ENCODE data around the gene ABL2.
"Not testable (repeated sequence)": the region's sequence is repeated elsewhere in the genome, so short reads cannot be mapped to it uniquely, and the experiment has no call there.

ABL2 gene

GRCh38 chr1:179208681-179209477 is 20.6 kb downstream of the ABL2 start:
- no peak for FAIRE-seq
- no peak for DNase-seq (ENCODE audit: insufficient read length)
- no peak for TF ChIP-seq POLR2A (IDR thresholded peaks at IDR 0.05; ENCODE audit: low read depth, low read length)
- TF ChIP-seq POLR2AphosphoS5 (IDR thresholded peaks at IDR 0.05; ENCODE audit: low read depth, low read length) = no peak
- no peak for TF ChIP-seq TAF1 (IDR thresholded peaks at IDR 0.05; ENCODE audit: borderline replicate concordance, low read depth, low read length)

- no peak for TF ChIP-seq TAF1 (IDR thresholded peaks at IDR 0.05; ENCODE audit: borderline replicate concordance, low read depth, low read length)
- TF ChIP-seq POLR2AphosphoS5 (IDR thresholded peaks at IDR 0.05; ENCODE audit: low read depth, low read length) = no peak
- TF ChIP-seq POLR2A (IDR thresholded peaks at IDR 0.05; ENCODE audit: low read depth, low read length) = no peak
- no peak for DNase-seq (ENCODE audit: insufficient read length)
- FAIRE-seq = no peak
These were observed 22.7 kb downstream of the ABL2 start for GRCh38 chr1:179206812-179207211.

- DNase-seq (ENCODE audit: insufficient read length) (no peak), FAIRE-seq (no peak)
- no peak for TF ChIP-seq TAF1 (IDR thresholded peaks at IDR 0.05; ENCODE audit: borderline replicate concordance, low read depth, low read length)
- no peak for TF ChIP-seq POLR2A (IDR thresholded peaks at IDR 0.05; ENCODE audit: low read depth, low read length)
- no peak for TF ChIP-seq POLR2AphosphoS5 (IDR thresholded peaks at IDR 0.05; ENCODE audit: low read depth, low read length)
These were observed 24.2 kb downstream of the ABL2 start for GRCh38 chr1:179205284-179205683.

- no peak for FAIRE-seq
- TF ChIP-seq TAF1 (IDR thresholded peaks at IDR 0.05; ENCODE audit: borderline replicate concordance, low read depth, low read length) = no peak
- TF ChIP-seq POLR2A (IDR thresholded peaks at IDR 0.05; ENCODE audit: low read depth, low read length) = no peak
- TF ChIP-seq POLR2AphosphoS5 (IDR thresholded peaks at IDR 0.05; ENCODE audit: low read depth, low read length) = no peak
- no peak for DNase-seq (ENCODE audit: insufficient read length)
These were observed 27.3 kb downstream of the ABL2 start for GRCh38 chr1:179202161-179202560.

- FAIRE-seq (no peak), DNase-seq (ENCODE audit: insufficient read length) (no peak)
- TF ChIP-seq TAF1 (IDR thresholded peaks at IDR 0.05; ENCODE audit: borderline replicate concordance, low read depth, low read length) (no peak), POLR2AphosphoS5 (IDR thresholded peaks at IDR 0.05; ENCODE audit: low read depth, low read length) (no peak)
These were observed 28.9 kb downstream of the ABL2 start for GRCh38 chr1:179200586-179200985.

GRCh38 chr1:179197690-179198297 is 31.7 kb downstream of the ABL2 start:
- no peak for DNase-seq (ENCODE audit: insufficient read length)

GRCh38 chr1:179195857-179196256 is 33.6 kb downstream of the ABL2 start:
- FAIRE-seq; DNase-seq (ENCODE audit: insufficient read length): not testable (repeated sequence)

More at GRCh38 chr1:179197690-179198297, 31.7 kb downstream of the ABL2 start:
- no peak for TF ChIP-seq TAF1 (IDR thresholded peaks at IDR 0.05; ENCODE audit: borderline replicate concordance, low read depth, low read length)
- no peak for TF ChIP-seq POLR2A (IDR thresholded peaks at IDR 0.05; ENCODE audit: low read depth, low read length)
- no peak for TF ChIP-seq POLR2AphosphoS5 (IDR thresholded peaks at IDR 0.05; ENCODE audit: low read depth, low read length)
- no peak for FAIRE-seq

GRCh38 chr1:179195376-179195775 is 34.1 kb downstream of the ABL2 start:
- no peak for DNase-seq (ENCODE audit: insufficient read length)
- FAIRE-seq = peak; percentile 38
- no peak for TF ChIP-seq TAF1 (IDR thresholded peaks at IDR 0.05; ENCODE audit: borderline replicate concordance, low read depth, low read length)
- no peak for TF ChIP-seq POLR2AphosphoS5 (IDR thresholded peaks at IDR 0.05; ENCODE audit: low read depth, low read length)
- TF ChIP-seq POLR2A (IDR thresholded peaks at IDR 0.05; ENCODE audit: low read depth, low read length) = no peak

- FAIRE-seq = no peak
- no peak for DNase-seq (ENCODE audit: insufficient read length)
- TF ChIP-seq POLR2A (IDR thresholded peaks at IDR 0.05; ENCODE audit: low read depth, low read length) (no peak), POLR2AphosphoS5 (IDR thresholded peaks at IDR 0.05; ENCODE audit: low read depth, low read length) (no peak), TAF1 (IDR thresholded peaks at IDR 0.05; ENCODE audit: borderline replicate concordance, low read depth, low read length) (no peak)
These were observed 35.4 kb downstream of the ABL2 start for GRCh38 chr1:179194068-179194537.

GRCh38 chr1:179190861-179191260 is 38.6 kb downstream of the ABL2 start:
- DNase-seq (ENCODE audit: insufficient read length) = no peak
- FAIRE-seq = no peak
- TF ChIP-seq POLR2AphosphoS5 (IDR thresholded peaks at IDR 0.05; ENCODE audit: low read depth, low read length) (no peak), POLR2A (IDR thresholded peaks at IDR 0.05; ENCODE audit: low read depth, low read length) (no peak), TAF1 (IDR thresholded peaks at IDR 0.05; ENCODE audit: borderline replicate concordance, low read depth, low read length) (no peak)

- FAIRE-seq = no peak
- DNase-seq (ENCODE audit: insufficient read length) = no peak
- no peak for TF ChIP-seq POLR2AphosphoS5 (IDR thresholded peaks at IDR 0.05; ENCODE audit: low read depth, low read length)
- TF ChIP-seq TAF1 (IDR thresholded peaks at IDR 0.05; ENCODE audit: borderline replicate concordance, low read depth, low read length) = no peak
- TF ChIP-seq POLR2A (IDR thresholded peaks at IDR 0.05; ENCODE audit: low read depth, low read length) = no peak
These were observed 41.6 kb downstream of the ABL2 start for GRCh38 chr1:179187735-179188471.
